Hypothalamus (tissue), 51 donors: ENCODE results near the gene ANKRD10.

Source experiments
- DNase-seq, 51 donors: peaks; one replicate each; lab custom pipeline; 2025; lab: John Stamatoyannopoulos, UW

ANKRD10 gene

DNA sequence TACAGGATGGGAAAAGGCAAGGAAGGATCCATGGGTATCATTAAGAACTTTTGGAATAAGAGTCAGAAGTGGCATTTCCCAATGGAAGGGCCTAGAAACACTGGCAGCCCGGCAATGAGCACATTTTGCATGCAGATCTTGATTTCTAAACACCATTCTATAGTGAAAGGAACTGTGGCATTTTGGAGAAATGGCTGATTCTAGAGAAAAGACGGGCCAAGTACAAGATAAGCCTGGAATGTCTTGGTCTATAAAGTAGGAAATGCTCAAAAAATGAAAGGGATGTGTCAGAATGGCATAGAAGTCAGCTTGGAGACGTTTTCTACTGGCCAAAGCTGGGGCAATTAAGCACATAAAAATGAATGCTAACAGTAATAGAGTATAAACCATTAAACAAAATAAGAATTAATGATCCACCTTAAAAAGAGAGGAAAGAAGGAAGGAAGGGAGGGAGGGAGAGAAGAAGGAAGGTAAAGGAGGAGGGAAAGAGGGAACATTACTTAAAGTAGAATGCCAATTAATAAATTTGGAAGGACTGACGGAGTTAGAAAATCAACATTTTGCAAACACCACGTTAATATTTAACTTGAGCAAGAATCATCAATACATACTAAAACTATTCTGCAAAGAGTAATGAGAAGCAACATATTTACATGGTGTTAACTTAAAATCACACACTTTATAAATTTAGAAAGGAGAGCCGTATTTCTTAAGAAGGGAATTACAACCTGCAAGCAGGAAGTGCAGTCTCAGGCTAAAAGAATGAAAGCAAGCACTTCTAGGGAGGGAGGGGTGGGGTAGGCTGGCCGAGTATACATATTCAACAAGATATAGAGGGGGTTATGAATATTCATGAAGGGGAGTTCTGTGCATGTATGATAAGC, 78.9 kb downstream of the ANKRD10 start:
- DNase-seq = no peak

GRCh38 chr13:110834572-110834971, 80.3 kb downstream of the ANKRD10 start:
- DNase-seq = no peak

DNA sequence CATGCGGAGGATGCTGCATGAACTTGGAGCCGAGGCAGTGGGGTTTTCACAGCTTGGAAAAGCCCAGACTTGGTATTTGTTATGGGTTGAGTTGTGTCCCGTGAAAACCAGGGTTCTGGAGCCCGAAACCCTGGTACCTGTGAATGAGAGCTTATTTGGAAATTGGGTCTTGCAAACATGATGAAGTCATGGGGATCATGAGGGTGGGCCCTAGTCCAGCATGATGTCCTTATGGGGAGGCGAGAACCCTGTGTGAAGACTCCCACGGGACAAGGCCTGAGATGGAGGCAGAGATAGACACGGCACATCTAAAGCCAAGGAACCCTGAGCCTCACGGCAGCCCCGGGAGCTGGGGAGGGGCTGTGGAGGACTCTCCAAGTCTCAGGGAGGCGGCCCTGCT, 82.3 kb downstream of the ANKRD10 start:
- no peak for DNase-seq

- DNase-seq = no peak
These were observed 82.7 kb downstream of the ANKRD10 start for GRCh38 chr13:110832205-110832479.

GRCh38 chr13:110831437-110832204, 83.2 kb downstream of the ANKRD10 start:
- no peak for DNase-seq

DNA sequence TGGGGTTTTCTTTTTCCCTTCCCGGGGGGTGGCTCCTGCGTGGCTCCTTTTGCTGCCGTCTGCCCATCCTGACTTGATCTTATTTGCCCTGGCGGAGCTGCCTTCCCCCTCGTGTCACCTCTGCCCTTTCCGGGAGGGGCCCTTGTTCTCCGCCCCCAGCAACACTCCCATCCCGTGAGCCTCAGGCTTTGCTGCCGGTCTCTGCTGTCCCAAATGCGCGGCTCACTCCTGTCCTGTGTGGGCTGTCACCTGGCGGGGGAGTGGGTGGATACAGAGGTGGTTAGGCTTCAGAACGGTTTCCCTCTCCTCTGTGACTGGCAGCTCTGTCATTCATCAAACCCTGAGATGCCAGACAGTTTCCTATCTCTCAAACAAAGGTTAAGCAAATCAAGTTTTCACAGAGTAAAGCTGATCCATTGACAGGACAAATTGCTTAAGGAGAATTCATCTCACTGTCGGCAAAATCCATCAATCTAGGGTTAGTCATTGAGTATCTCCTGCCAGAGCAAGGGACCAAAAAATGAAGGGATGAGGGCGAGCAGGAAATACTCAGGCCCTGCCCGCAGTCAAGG, 84.0 kb downstream of the ANKRD10 start:
- no peak for DNase-seq

- DNase-seq = no peak
These were observed 84.5 kb downstream of the ANKRD10 start for GRCh38 chr13:110830331-110830730.

DNA sequence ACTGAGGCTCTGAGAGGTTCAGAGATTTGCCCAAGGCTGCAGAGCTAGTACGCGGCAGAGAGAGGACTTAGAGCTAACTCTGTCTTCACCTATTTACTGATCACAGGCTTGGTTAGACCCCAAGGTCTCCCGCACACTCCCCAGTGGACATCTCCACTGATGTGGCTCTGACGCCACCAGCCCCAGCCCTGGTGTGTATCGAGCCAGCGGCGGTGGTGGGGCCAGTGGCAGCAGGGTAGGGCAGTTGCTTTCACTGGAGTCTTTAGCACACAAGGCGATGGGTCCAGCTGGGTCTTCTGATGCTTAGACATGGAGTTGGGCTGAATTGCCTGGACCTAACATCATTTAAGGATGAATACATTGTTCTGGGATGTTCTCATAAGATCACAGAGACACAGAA, 85.4 kb downstream of the ANKRD10 start:
- DNase-seq = no peak

GRCh38 chr13:110828705-110829104, 86.2 kb downstream of the ANKRD10 start:
- no peak for DNase-seq
